ENCODE measurements around the gene DNTT.

The DNTT gene

DNA sequence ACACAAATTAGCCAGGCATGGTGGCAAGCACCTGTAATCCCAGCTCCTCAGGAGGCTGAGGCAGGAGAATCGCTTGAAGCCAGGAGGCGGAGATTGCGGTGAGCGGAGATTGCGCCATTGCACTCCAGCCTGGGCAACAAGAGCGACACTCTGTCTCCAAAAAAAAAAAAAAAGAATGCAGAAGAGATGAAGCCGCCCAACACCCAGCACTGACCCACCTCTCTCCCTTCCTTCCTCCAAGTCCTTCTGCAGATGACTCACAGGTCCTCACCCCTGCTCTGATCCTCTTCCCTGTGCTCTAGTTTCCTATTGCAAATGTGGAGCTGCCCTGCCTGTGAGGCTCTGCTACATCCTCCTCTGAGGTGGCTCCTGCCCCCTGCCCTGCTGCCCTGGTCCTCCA, 76.6 kb downstream of the DNTT start:
- TF ChIP-seq, protein P1, sequence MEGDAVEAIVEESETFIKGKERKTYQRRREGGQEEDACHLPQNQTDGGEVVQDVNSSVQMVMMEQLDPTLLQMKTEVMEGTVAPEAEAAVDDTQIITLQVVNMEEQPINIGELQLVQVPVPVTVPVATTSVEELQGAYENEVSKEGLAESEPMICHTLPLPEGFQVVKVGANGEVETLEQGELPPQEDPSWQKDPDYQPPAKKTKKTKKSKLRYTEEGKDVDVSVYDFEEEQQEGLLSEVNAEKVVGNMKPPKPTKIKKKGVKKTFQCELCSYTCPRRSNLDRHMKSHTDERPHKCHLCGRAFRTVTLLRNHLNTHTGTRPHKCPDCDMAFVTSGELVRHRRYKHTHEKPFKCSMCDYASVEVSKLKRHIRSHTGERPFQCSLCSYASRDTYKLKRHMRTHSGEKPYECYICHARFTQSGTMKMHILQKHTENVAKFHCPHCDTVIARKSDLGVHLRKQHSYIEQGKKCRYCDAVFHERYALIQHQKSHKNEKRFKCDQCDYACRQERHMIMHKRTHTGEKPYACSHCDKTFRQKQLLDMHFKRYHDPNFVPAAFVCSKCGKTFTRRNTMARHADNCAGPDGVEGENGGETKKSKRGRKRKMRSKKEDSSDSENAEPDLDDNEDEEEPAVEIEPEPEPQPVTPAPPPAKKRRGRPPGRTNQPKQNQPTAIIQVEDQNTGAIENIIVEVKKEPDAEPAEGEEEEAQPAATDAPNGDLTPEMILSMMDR (IDR thresholded peaks at IDR 0.05; ENCODE audit: unreplicated experiment in 3 of 3), result no peak
- Mint-ChIP-seq H3K27me3 (ENCODE audit: low read depth) (peaks cover 13% of the 10 kb centered on the region), H3K9me3 (no peaks in the 10 kb centered on the region), H3K4me1 (peaks cover 5% of the 10 kb centered on the region), H3K4me3 (no peak overlapping the region), H3K27ac (no peak overlapping the region), H3K36me3 (ENCODE audit: low read depth) (no peaks in the 10 kb centered on the region)

- no peaks in the 10 kb centered on the region for H3K9me3 Mint-ChIP-seq
- H3K27ac Mint-ChIP-seq, result no peak overlapping the region
- no peaks in the 10 kb centered on the region for H3K36me3 Mint-ChIP-seq (ENCODE audit: low read depth)
- H3K4me1 Mint-ChIP-seq, result no peaks in the 10 kb centered on the region
- H3K27me3 Mint-ChIP-seq (ENCODE audit: low read depth), result peaks cover 19% of the 10 kb centered on the region
- TF ChIP-seq, protein P1 (IDR thresholded peaks at IDR 0.05; ENCODE audit: unreplicated experiment in 3 of 3), result no peak
- H3K4me3 Mint-ChIP-seq, result no peak overlapping the region
These were observed 80.3 kb downstream of the DNTT start for GRCh38 chr10:96384506-96384905.

DNA sequence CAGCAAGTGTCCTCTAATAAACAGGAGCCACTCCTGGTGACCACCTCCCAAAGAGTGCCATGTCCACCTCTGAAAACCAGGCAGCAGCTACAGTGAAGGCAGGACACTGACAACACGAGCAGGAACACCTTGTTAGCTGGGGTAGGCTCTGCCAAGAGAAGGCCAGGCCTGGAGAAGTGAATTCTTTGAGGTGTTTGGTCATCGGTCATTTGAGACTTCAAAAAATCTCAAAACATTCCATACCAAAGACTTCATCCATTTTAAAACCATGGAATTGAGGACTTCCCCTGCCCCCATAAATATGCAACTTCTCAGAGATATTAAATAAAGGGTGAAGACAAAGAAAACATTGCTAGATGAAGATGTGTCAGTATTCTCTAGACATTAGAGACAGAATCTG, 82.9 kb downstream of the DNTT start:
- H3K4me3 Mint-ChIP-seq, result no peak overlapping the region
- H3K36me3 Mint-ChIP-seq (ENCODE audit: low read depth), result no peaks in the 10 kb centered on the region
- no peak overlapping the region for H3K27ac Mint-ChIP-seq
- H3K27me3 Mint-ChIP-seq (ENCODE audit: low read depth), result peaks cover 24% of the 10 kb centered on the region
- TF ChIP-seq, protein P1 (IDR thresholded peaks at IDR 0.05; ENCODE audit: unreplicated experiment in 3 of 3), result no peak
- no peaks in the 10 kb centered on the region for H3K9me3 Mint-ChIP-seq
- no peaks in the 10 kb centered on the region for H3K4me1 Mint-ChIP-seq

GRCh38 chr10:96387601-96388000, 83.4 kb downstream of the DNTT start:
- H3K27me3 Mint-ChIP-seq (ENCODE audit: low read depth), result peaks cover 26% of the 10 kb centered on the region
- no peak overlapping the region for H3K4me3 Mint-ChIP-seq
- no peaks in the 10 kb centered on the region for H3K36me3 Mint-ChIP-seq (ENCODE audit: low read depth)
- H3K27ac Mint-ChIP-seq, result no peak overlapping the region
- H3K4me1 Mint-ChIP-seq, result no peaks in the 10 kb centered on the region
- TF ChIP-seq, protein P1 (IDR thresholded peaks at IDR 0.05; ENCODE audit: unreplicated experiment in 3 of 3), result no peak
- no peaks in the 10 kb centered on the region for H3K9me3 Mint-ChIP-seq

Data from nephron (organoid).